Neural progenitor cell (in vitro differentiated cells): ENCODE data around the gene ZBTB9. TPM values are rescaled to one million over a fixed set of nuclear protein-coding genes. Genes with fewer than 3 reads are reported as not detected.

Experiments used
- DNase-seq: peaks from one replicate; pipeline ENCODE4 v3.0.0-alpha.2; 2016; ENCODE audit warnings: low spot score
- H2AFZ ChIP-seq: fragments of 200-600 bp; sonication (generic); replicated peaks from 2 replicates; pipeline ENCODE4 v1.6.1; 2016; ENCODE audit warnings: antibody characterized with exemption
- H3F3A ChIP-seq: fragments of 200-600 bp; sonication (generic); 2 replicates; pipeline ENCODE4 v1.6.1; 2016; ENCODE audit warnings: antibody characterized with exemption, low read depth
- H3K27ac ChIP-seq: fragments of 200-600 bp; sonication (generic); 2 replicates; pipeline ENCODE4 v1.5.1; 2016; ENCODE audit warnings: mild to moderate bottlenecking
- H3K27me3 ChIP-seq: fragments of 200-600 bp; sonication (generic); 2 replicates; pipeline ENCODE4 v1.6.1; 2016; ENCODE audit warnings: mild to moderate bottlenecking, moderate library complexity
- H3K36me3 ChIP-seq: fragments of 200-600 bp; sonication (generic); 2 replicates; pipeline ENCODE4 v1.5.1; 2016
- H3K4me1 ChIP-seq: fragments of 200-600 bp; sonication (generic); 2 replicates; pipeline ENCODE4 v1.6.1; 2016; ENCODE audit warnings: mixed run types
- H3K4me2 ChIP-seq: fragments of 200-600 bp; sonication (generic); 2 replicates; pipeline ENCODE4 v1.6.1; 2016
- H3K4me3 ChIP-seq: fragments of 200-600 bp; sonication (generic); 2 replicates; pipeline ENCODE4 v1.5.1; 2016
- H3K79me2 ChIP-seq: fragments of 200-600 bp; sonication (generic); 2 replicates; pipeline ENCODE4 v1.6.1; 2016; ENCODE audit warnings: low read depth
- H3K9ac ChIP-seq: fragments of 200-600 bp; sonication (generic); 2 replicates; pipeline ENCODE4 v1.6.1; 2016
- H3K9me3 ChIP-seq: fragments of 200-600 bp; sonication (generic); 2 replicates; pipeline ENCODE4 v1.5.1; 2016; ENCODE audit warnings: low read depth
- H4K20me1 ChIP-seq: fragments of 200-600 bp; sonication (generic); 2 replicates; pipeline ENCODE4 v1.6.1; 2016; ENCODE audit warnings: low read depth
- H3K27ac Mint-ChIP-seq: 3 replicates; pipeline ENCODE4 v1.8.0; 2021; ENCODE audit warnings: mixed read lengths
- H3K27me3 Mint-ChIP-seq: 2 replicates; pipeline ENCODE4 v1.8.0; 2022; ENCODE audit warnings: low read depth, mild to moderate bottlenecking, inconsistent platforms, moderate library complexity, mixed read lengths; ENCODE audit not compliant: insufficient read depth
- H3K36me3 Mint-ChIP-seq: 3 replicates; pipeline ENCODE4 v1.8.0; 2021; ENCODE audit warnings: mixed read lengths
- H3K4me1 Mint-ChIP-seq: 3 replicates; pipeline ENCODE4 v1.8.0; 2021; ENCODE audit warnings: mixed read lengths
- H3K4me3 Mint-ChIP-seq: 3 replicates; pipeline ENCODE4 v1.8.0; 2021; ENCODE audit warnings: mild to moderate bottlenecking, moderate library complexity, mixed read lengths
- H3K9me3 Mint-ChIP-seq: 3 replicates; pipeline ENCODE4 v1.8.0; 2020; ENCODE audit warnings: mixed read lengths
- CTCF ChIP-seq: fragments of 200-600 bp; sonication (generic); IDR thresholded peaks from 2 replicates; pipeline ENCODE4 v1.5.1; 2017; ENCODE audit warnings: antibody characterized with exemption, mild to moderate bottlenecking
- EZH2 ChIP-seq: fragments of 200-600 bp; sonication (generic); IDR thresholded peaks from 2 replicates; pipeline ENCODE4 v1.6.1; 2017; ENCODE audit warnings: antibody characterized with exemption, mild to moderate bottlenecking, moderate library complexity
- EZH2phosphoT487 ChIP-seq: fragments of 200-600 bp; sonication (generic); IDR thresholded peaks from 2 replicates; pipeline ENCODE4 v1.6.1; 2017; ENCODE audit warnings: antibody characterized with exemption
- total RNA-seq: library from RNA; depleted of rRNA; stranded (reverse); fragments of >200 nt; gene quantifications from 2 replicates; pipeline ENCODE4 v1.2.3, GENCODE V29; 2015; ENCODE audit warnings: low replicate concordance

The ZBTB9 gene
- total RNA-seq, 1 donor from 2014 or later: 10.2 TPM

- H3K27me3 ChIP-seq: no peaks in the 10 kb centered on the region
- H3K36me3 ChIP-seq: peaks cover 11% of the 10 kb centered on the region
- no peaks in the 10 kb centered on the region for H3K4me1 ChIP-seq
- Mint-ChIP-seq H3K27ac (no peak overlapping the region), H3K9me3 (no peaks in the 10 kb centered on the region), H3K4me1 (peaks cover under 1% of the 10 kb centered on the region), H3K36me3 (peaks cover 56% of the 10 kb centered on the region), H3K4me3 (no peak overlapping the region), H3K27me3 (peaks cover 4% of the 10 kb centered on the region)
- H3K4me3 ChIP-seq: no peak overlapping the region
- H3K27ac ChIP-seq: no peak overlapping the region
- no peak overlapping the region for H3K4me2 ChIP-seq
- peaks cover 15% of the 10 kb centered on the region for H4K20me1 ChIP-seq
- H3K9ac ChIP-seq: no peak overlapping the region
- no peak overlapping the region for H2AFZ ChIP-seq
- peaks cover 17% of the 10 kb centered on the region for H3K79me2 ChIP-seq
- no peaks in the 10 kb centered on the region for H3F3A ChIP-seq
- TF ChIP-seq CTCF (no peak), EZH2phosphoT487 (no peak), EZH2 (no peak)
- H3K9me3 ChIP-seq: no peaks in the 10 kb centered on the region
- DNase-seq: no peak
Measured at GRCh38 chr6:33440649-33441309, 13.6 kb upstream of the ZBTB9 start.

- Mint-ChIP-seq H3K27me3 (peaks cover 4% of the 10 kb centered on the region), H3K27ac (no peak overlapping the region), H3K4me1 (no peaks in the 10 kb centered on the region), H3K9me3 (no peaks in the 10 kb centered on the region), H3K36me3 (peaks cover 57% of the 10 kb centered on the region), H3K4me3 (no peak overlapping the region)
- Histone ChIP-seq H3K79me2 (peaks cover 10% of the 10 kb centered on the region), H3F3A (no peaks in the 10 kb centered on the region), H3K4me2 (no peak overlapping the region), H3K4me3 (no peak overlapping the region), H3K27ac (no peak overlapping the region), H4K20me1 (peaks cover 15% of the 10 kb centered on the region), H3K9ac (no peak overlapping the region), H3K4me1 (no peaks in the 10 kb centered on the region), H3K9me3 (no peaks in the 10 kb centered on the region), H3K36me3 (peaks cover 12% of the 10 kb centered on the region), H3K27me3 (no peaks in the 10 kb centered on the region), H2AFZ (no peak overlapping the region)
- TF ChIP-seq EZH2phosphoT487: no peak
- TF ChIP-seq EZH2: no peak
- TF ChIP-seq CTCF: no peak
- no peak for DNase-seq
Measured at GRCh38 chr6:33441457-33441856, 12.9 kb upstream of the ZBTB9 start.

GRCh38 chr6:33442283-33442682 is 12.1 kb upstream of the ZBTB9 start:
- DNase-seq: no peak
- Mint-ChIP-seq H3K27me3 (peaks cover 9% of the 10 kb centered on the region), H3K4me3 (no peak overlapping the region), H3K36me3 (peaks cover 56% of the 10 kb centered on the region), H3K4me1 (no peaks in the 10 kb centered on the region), H3K27ac (peak overlapping the region; percentile 17), H3K9me3 (no peaks in the 10 kb centered on the region)
- H4K20me1 ChIP-seq: peaks cover 15% of the 10 kb centered on the region
- TF ChIP-seq CTCF: no peak
- no peak for TF ChIP-seq EZH2phosphoT487
- TF ChIP-seq EZH2: no peak
- no peaks in the 10 kb centered on the region for H3K9me3 ChIP-seq
- no peaks in the 10 kb centered on the region for H3K27me3 ChIP-seq
- H3K4me2 ChIP-seq: no peak overlapping the region
- no peaks in the 10 kb centered on the region for H3K4me1 ChIP-seq
- no peaks in the 10 kb centered on the region for H3F3A ChIP-seq
- H3K36me3 ChIP-seq: peaks cover 6% of the 10 kb centered on the region
- no peak overlapping the region for H3K27ac ChIP-seq
- H2AFZ ChIP-seq: no peak overlapping the region
- no peak overlapping the region for H3K4me3 ChIP-seq
- H3K9ac ChIP-seq: no peak overlapping the region
- peaks cover 2% of the 10 kb centered on the region for H3K79me2 ChIP-seq
